Putamen (tissue), 1 donor: ENCODE measurements around the gene PTPN14.

ENCODE experiments used
- DNase-seq: peaks from one replicate; pipeline ENCODE4 v3.0.0-alpha.2; 2016; ENCODE audit warnings: low spot score

The PTPN14 gene

GRCh38 chr1:214425716-214426425 lies 125.5 kb downstream of the PTPN14 start:
- no peak for DNase-seq

- DNase-seq, result no peak
Observed at GRCh38 chr1:214425101-214425500, 126.3 kb downstream of the PTPN14 start.

- no peak for DNase-seq
Observed at GRCh38 chr1:214423045-214423444, 128.4 kb downstream of the PTPN14 start.

GRCh38 chr1:214422137-214422671 lies 129.2 kb downstream of the PTPN14 start:
- DNase-seq, result no peak

GRCh38 chr1:214420833-214421232 lies 130.6 kb downstream of the PTPN14 start:
- no peak for DNase-seq

GRCh38 chr1:214420341-214420740 lies 131.1 kb downstream of the PTPN14 start:
- DNase-seq, result no peak

- no peak for DNase-seq
Observed at GRCh38 chr1:214419650-214420049, 131.8 kb downstream of the PTPN14 start.

GRCh38 chr1:214418391-214418790 lies 133.0 kb downstream of the PTPN14 start:
- DNase-seq, result no peak

- no peak for DNase-seq
Observed at GRCh38 chr1:214417545-214418210, 133.7 kb downstream of the PTPN14 start.

GRCh38 chr1:214416858-214417257 lies 134.5 kb downstream of the PTPN14 start:
- DNase-seq, result no peak

- DNase-seq, result peak; percentile 67
Observed at GRCh38 chr1:214416417-214416816, 135.0 kb downstream of the PTPN14 start.

GRCh38 chr1:214415131-214415530 lies 136.3 kb downstream of the PTPN14 start:
- no peak for DNase-seq

- DNase-seq, result no peak
Observed at GRCh38 chr1:214414691-214415090, 136.7 kb downstream of the PTPN14 start.

- no peak for DNase-seq
Observed at GRCh38 chr1:214413315-214413714, 138.1 kb downstream of the PTPN14 start.

- no peak for DNase-seq
Observed at GRCh38 chr1:214404571-214405213, 146.7 kb downstream of the PTPN14 start.

- DNase-seq, result no peak
Observed at GRCh38 chr1:214404154-214404553, 147.2 kb downstream of the PTPN14 start.

- no peak for DNase-seq
Observed at GRCh38 chr1:214403431-214403830, 148.0 kb downstream of the PTPN14 start.

- DNase-seq, result no peak
Observed at GRCh38 chr1:214402613-214403083, 148.8 kb downstream of the PTPN14 start.

GRCh38 chr1:214401666-214402065 lies 149.7 kb downstream of the PTPN14 start:
- no peak for DNase-seq

- DNase-seq, result no peak
Observed at GRCh38 chr1:214400131-214400530, 151.3 kb downstream of the PTPN14 start.

GRCh38 chr1:214398490-214398889 lies 152.9 kb downstream of the PTPN14 start:
- DNase-seq, result no peak

- no peak for DNase-seq
Observed at GRCh38 chr1:214397497-214397896, 153.9 kb downstream of the PTPN14 start.

GRCh38 chr1:214396330-214396729 lies 155.1 kb downstream of the PTPN14 start:
- no peak for DNase-seq
